ENCODE measurements around the gene IARS1.

Gene IARS1

GRCh38 chr9:92293452-92294296 lies at the start of gene IARS1:
Gene IARS1, minus strand, starts transcription at chr9:92293697. Its CDS starts 4,278 bp downstream, at chr9:92289419.
- DNase-seq = peak; percentile 98 to 100 (median 98)

- no peak for DNase-seq
Observed at GRCh38 chr9:92342825-92343488, 49.5 kb upstream of the IARS1 start.

GRCh38 chr9:92341578-92341977 lies 48.1 kb upstream of the IARS1 start:
- DNase-seq = no peak

- DNase-seq = no peak
Observed at GRCh38 chr9:92333282-92333634, 39.8 kb upstream of the IARS1 start.

GRCh38 chr9:92332577-92333281 lies 39.2 kb upstream of the IARS1 start:
- no peak for DNase-seq

- DNase-seq = no peak
Observed at GRCh38 chr9:92328225-92328624, 34.7 kb upstream of the IARS1 start.

GRCh38 chr9:92327283-92327850 lies 33.9 kb upstream of the IARS1 start:
- no peak for DNase-seq

GRCh38 chr9:92325991-92326500 lies 32.5 kb upstream of the IARS1 start:
- DNase-seq = no peak

GRCh38 chr9:92325269-92325990 lies 31.9 kb upstream of the IARS1 start, which contains the start of the genes CENPP and NOL8:
Gene CENPP, plus strand, starts transcription at chr9:92325953.
Gene NOL8, minus strand, starts transcription at chr9:92325350. Its CDS starts 1,189 bp downstream, at chr9:92324161.
- DNase-seq = peak; percentile 66 to 94 (median 82)

GRCh38 chr9:92324889-92325268 lies 31.4 kb upstream of the IARS1 start:
- no peak for DNase-seq

GRCh38 chr9:92324431-92324830 lies 30.9 kb upstream of the IARS1 start:
- peak in 1 of 6 experiments; percentile 14 for DNase-seq

- no peak for DNase-seq
Observed at GRCh38 chr9:92315456-92315855, 22.0 kb upstream of the IARS1 start.

- no peak for DNase-seq
Observed at GRCh38 chr9:92313624-92314012, 20.1 kb upstream of the IARS1 start.

- DNase-seq = no peak
Observed at GRCh38 chr9:92312887-92313623, 19.6 kb upstream of the IARS1 start.

GRCh38 chr9:92310562-92310961 lies 17.1 kb upstream of the IARS1 start:
- DNase-seq = no peak

- no peak for DNase-seq
Observed at GRCh38 chr9:92308893-92309292, 15.4 kb upstream of the IARS1 start.

GRCh38 chr9:92300936-92301335 lies 7.4 kb upstream of the IARS1 start:
- no peak for DNase-seq

- no peak for DNase-seq
Observed at GRCh38 chr9:92299116-92299515, 5.6 kb upstream of the IARS1 start.

GRCh38 chr9:92298036-92298435 lies 4.5 kb upstream of the IARS1 start:
- no peak for DNase-seq

- DNase-seq = no peak
Observed at GRCh38 chr9:92297611-92298010, 4.1 kb upstream of the IARS1 start.

- DNase-seq = no peak
Observed at GRCh38 chr9:92295827-92296258, 2.3 kb upstream of the IARS1 start.

Data from stimulated activated naive CD4-positive, alpha-beta T cell (primary cell).